Activated CD4-positive, alpha-beta T cell treated with anti-CD3 and anti-CD28 coated beads, Interleukin-10, Interleukin-2, amounts not matched to agents 100 ng/mL and 50 ng/mL, durations not matched to agents 16 hours and 8 hours (primary cell): ENCODE measurements around the gene AKAP13.

Experiments
- DNase-seq: peaks from one replicate; pipeline ENCODE4 v3.0.0-alpha.2; 2020

Gene AKAP13

GRCh38 chr15:85543741-85544155 lies 163.3 kb downstream of the AKAP13 start:
- peak; percentile 48 for DNase-seq

- DNase-seq, result no peak
These were observed 164.8 kb downstream of the AKAP13 start for GRCh38 chr15:85545185-85545584.

- peak; percentile 43 for DNase-seq
These were observed 165.3 kb downstream of the AKAP13 start for GRCh38 chr15:85545752-85546151.

GRCh38 chr15:85547386-85547785 lies 167.0 kb downstream of the AKAP13 start:
- no peak for DNase-seq

GRCh38 chr15:85550283-85550682 lies 169.9 kb downstream of the AKAP13 start:
- DNase-seq, result no peak

- DNase-seq, result no peak
These were observed 170.9 kb downstream of the AKAP13 start for GRCh38 chr15:85551221-85551832.

GRCh38 chr15:85554852-85555521 lies 174.6 kb downstream of the AKAP13 start:
- peak; percentile 42 for DNase-seq

GRCh38 chr15:85555875-85556617 lies 175.6 kb downstream of the AKAP13 start:
- DNase-seq, result peak; percentile 38

- DNase-seq, result no peak
These were observed 176.2 kb downstream of the AKAP13 start for GRCh38 chr15:85556618-85556895.

GRCh38 chr15:85557385-85557784 lies 177.0 kb downstream of the AKAP13 start:
- DNase-seq, result no peak

GRCh38 chr15:85558848-85559247 lies 178.4 kb downstream of the AKAP13 start:
- DNase-seq, result peak; percentile 61

GRCh38 chr15:85559530-85559929 lies 179.1 kb downstream of the AKAP13 start:
- DNase-seq, result no peak

- DNase-seq, result no peak
These were observed 182.4 kb downstream of the AKAP13 start for GRCh38 chr15:85562824-85563223.

- no peak for DNase-seq
These were observed 182.9 kb downstream of the AKAP13 start for GRCh38 chr15:85563328-85563727.

- no peak for DNase-seq
These were observed 183.3 kb downstream of the AKAP13 start for GRCh38 chr15:85563731-85564130.

GRCh38 chr15:85564686-85565085 lies 184.3 kb downstream of the AKAP13 start:
- DNase-seq, result no peak

- DNase-seq, result no peak
These were observed 187.9 kb downstream of the AKAP13 start for GRCh38 chr15:85568261-85568808.

- DNase-seq, result no peak
These were observed 189.9 kb downstream of the AKAP13 start for GRCh38 chr15:85570336-85570735.

GRCh38 chr15:85571780-85572179 lies 191.4 kb downstream of the AKAP13 start:
- DNase-seq, result no peak

- no peak for DNase-seq
These were observed 196.0 kb downstream of the AKAP13 start for GRCh38 chr15:85576392-85576791.

- DNase-seq, result no peak
These were observed 198.7 kb downstream of the AKAP13 start for GRCh38 chr15:85578941-85579701.

- DNase-seq, result no peak
These were observed 199.7 kb downstream of the AKAP13 start for GRCh38 chr15:85579957-85580694.
